ENCODE measurements around the gene TSPEAR.

The TSPEAR gene

GRCh38 chr21:44742418-44743153 lies 31.2 kb upstream of the TSPEAR start:
- no peak for DNase-seq (ENCODE audit: low read depth, low spot score)
- no peak overlapping the region for H3K27ac ChIP-seq

DNA sequence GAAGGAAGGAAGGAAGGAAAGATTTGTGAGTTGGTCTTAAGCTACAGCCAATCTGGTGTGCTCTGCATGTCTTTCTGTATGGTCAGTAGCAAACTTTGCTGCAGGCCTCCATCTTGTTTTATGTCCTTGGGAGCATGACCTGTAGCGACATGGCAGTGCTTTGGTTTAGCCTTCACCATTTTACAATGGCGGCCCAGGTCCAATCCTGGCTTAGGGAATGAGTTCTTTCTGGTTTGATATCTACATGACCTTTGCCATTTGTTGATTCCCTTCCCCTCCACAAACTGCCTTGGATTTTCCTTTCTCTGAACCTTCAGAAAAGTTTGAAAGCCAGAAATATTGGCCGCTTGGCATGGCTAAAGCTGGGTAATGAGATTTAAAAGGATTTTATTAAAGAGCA lies 30.5 kb upstream of the TSPEAR start:
- no peak overlapping the region for H3K27ac ChIP-seq
- no peak for DNase-seq (ENCODE audit: low read depth, low spot score)

- no peak overlapping the region for H3K27ac ChIP-seq
These were observed 29.4 kb upstream of the TSPEAR start for GRCh38 chr21:44740742-44741141.

GRCh38 chr21:44739316-44739715 lies 27.9 kb upstream of the TSPEAR start:
- no peak overlapping the region for H3K27ac ChIP-seq
- DNase-seq (ENCODE audit: low read depth, low spot score): no peak

More at GRCh38 chr21:44740742-44741141, 29.4 kb upstream of the TSPEAR start:
- no peak for DNase-seq (ENCODE audit: low read depth, low spot score)

DNA sequence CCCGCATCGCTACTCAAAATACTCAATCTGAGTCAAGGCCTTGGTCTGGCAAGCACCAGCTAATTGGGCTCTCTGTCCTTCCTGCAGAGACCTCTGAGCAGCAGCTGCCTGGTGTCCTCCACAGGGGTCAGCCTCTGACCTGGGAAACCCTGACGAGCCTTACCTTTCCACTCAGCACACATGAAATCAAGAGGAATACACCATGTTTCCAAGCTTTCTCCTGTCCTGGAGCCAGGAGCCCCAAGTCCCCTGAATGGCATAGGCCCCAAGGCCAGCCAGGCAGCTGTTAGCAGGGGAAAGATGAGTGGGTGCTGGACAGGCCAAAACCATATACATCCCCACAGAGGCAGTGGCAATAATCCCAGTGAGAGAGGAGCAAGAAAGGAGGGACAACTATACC lies 27.2 kb upstream of the TSPEAR start:
- no peak for DNase-seq (ENCODE audit: low read depth, low spot score)
- H3K27ac ChIP-seq: no peak overlapping the region

DNA sequence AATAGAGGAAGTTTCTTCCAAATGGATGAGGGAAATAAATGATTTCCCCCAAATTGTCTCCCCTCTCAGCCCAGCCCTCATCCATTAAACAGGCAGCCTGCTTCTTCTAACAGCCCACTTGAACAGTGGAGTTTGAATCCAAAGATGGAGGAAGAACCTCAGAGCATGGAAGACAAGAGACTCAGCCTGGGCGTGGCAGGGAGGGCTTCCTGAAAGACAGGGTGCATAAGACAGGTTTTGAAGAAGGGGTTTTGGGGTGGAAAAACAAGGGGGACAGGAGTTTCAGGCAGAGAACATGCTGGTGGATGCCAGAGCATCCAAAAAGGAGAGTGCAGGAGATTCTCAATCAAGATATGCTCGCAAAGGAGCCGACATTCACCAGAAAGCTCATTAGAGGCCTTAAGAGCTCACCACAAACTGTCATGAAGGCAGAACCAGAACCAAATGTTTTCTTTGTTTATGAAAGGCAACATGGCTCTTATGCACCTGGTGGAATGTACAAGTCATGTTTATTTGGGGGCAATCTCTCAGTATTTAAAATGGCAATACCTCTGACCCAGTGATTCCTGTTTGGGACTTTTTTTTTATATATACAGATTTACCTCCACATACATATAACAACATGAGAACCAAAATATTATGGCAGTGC lies 26.5 kb upstream of the TSPEAR start:
- no peak for DNase-seq (ENCODE audit: low read depth, low spot score)
- H3K27ac ChIP-seq: no peak overlapping the region

DNA sequence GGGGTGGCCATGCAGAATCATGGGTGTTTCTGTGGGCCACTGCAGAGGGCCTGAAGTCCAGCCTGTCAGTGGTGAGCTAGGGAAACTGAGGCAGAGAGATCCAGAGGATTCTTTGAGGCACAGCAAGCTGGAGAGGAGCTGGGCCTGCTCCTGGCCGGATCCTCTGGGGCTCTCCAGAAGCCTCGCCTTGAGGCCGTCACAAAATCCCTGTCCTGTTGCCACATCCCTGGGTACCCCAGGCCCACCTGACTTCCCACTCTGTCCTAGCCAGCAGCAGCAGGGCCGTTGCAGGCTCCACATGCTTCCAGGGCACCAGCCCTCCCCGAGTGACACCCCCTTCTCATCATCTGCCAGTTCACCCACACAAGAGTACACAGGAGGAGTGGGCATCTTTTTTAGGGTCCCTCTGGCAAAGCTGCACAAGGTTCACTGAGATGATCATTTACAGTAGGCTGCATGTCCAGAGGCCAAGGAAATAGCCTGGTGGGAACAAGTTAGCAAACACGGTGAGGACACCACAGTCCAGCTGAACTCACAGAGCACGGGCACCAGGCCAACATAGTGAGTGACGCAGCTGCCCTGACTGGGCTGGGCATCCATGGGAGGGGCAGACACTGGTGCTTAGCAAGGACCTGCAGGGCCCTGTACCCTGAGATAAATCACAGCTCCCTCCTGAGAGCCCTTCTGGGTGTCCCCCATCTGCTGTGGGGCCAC lies 25.1 kb upstream of the TSPEAR start:
- no peak for DNase-seq (ENCODE audit: low read depth, low spot score)
- H3K27ac ChIP-seq: no peak overlapping the region

- H3K27ac ChIP-seq: no peak overlapping the region
These were observed 24.4 kb upstream of the TSPEAR start for GRCh38 chr21:44735821-44736220.

DNA sequence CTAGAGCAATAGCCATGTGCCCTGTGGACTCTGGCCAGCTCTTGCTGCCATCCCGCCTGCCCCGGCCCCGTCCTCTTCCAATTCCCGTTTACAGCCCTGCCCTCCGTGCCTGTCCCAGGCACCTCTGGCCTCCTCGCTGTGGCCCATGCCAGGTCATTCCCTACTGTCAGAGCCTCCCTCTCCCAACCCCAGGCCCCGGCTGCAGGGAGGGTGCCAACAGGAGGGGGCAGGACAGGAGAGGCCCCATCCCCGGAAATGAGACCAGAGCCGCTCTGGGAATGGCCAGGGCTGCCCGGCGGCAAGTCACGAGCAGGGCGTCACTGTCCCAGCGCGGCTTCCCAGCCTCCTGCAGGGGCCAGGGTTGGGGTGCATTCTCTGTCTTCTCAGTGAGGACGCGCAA lies 23.5 kb upstream of the TSPEAR start:
- H3K27ac ChIP-seq: no peak overlapping the region

More at GRCh38 chr21:44735821-44736220, 24.4 kb upstream of the TSPEAR start:
- no peak for DNase-seq (ENCODE audit: low read depth, low spot score)

DNA sequence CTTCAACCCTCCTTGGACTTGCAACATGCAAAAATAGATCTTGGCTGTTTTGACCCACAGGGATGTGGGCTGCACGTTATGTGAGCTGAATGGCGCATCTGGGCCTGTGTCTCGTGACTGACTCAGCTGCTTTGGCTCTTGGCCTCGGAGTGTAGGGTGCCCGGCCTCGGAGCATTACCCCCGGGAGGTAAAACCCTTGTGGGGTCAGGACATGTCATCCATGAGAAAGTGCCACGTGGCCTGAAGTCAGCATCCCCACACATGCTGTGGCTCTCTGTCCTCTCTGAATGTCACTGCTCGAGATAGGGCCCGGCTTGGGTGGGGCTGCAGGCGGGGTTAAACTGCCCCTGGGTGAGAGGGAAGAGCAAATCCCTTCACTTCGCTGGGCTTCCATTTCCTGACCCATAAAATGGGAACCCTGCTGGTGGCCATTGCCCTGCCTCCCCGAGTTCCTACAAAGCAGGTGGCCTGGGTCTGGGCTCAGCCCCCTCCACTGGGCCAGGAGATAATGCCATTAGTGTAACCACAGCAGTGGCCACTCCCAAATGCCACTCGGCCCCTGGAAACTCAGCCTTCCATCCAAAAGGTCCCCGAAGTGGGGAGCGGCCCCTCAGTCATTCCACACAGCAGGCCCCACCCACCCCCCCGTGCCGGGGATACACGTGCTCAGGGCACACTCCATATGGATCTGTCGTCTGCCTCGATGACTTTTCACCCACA lies 22.8 kb upstream of the TSPEAR start:
- H3K27ac ChIP-seq: no peak overlapping the region
- no peak for DNase-seq (ENCODE audit: low read depth, low spot score)

More for the DNA sequence above, 23.5 kb upstream of the TSPEAR start:
- DNase-seq (ENCODE audit: low read depth, low spot score): no peak

GRCh38 chr21:44732956-44733355 lies 21.6 kb upstream of the TSPEAR start:
- no peak overlapping the region for H3K27ac ChIP-seq
- no peak for DNase-seq (ENCODE audit: low read depth, low spot score)

DNA sequence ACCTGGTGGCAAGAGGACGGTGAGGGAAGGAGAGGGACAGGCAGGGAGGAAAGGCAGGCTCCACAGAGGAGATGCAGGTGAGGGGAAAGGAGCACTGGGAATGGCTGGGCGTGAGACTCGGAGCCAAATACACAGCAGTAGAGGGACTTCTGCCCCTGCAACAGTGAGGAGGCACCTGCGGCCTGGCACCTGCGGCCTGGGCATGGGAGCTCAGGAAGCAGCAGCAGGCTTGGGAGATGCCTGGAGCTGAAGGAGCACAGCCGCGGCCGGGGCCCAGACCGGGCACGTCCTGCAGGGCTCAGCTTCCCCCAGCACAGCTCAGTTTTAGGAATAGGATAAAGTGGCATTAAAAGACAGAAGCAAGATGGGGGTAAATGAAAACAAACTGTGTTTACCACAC lies 20.9 kb upstream of the TSPEAR start:
- DNase-seq (ENCODE audit: low read depth, low spot score): no peak
- H3K27ac ChIP-seq: no peak overlapping the region

DNA sequence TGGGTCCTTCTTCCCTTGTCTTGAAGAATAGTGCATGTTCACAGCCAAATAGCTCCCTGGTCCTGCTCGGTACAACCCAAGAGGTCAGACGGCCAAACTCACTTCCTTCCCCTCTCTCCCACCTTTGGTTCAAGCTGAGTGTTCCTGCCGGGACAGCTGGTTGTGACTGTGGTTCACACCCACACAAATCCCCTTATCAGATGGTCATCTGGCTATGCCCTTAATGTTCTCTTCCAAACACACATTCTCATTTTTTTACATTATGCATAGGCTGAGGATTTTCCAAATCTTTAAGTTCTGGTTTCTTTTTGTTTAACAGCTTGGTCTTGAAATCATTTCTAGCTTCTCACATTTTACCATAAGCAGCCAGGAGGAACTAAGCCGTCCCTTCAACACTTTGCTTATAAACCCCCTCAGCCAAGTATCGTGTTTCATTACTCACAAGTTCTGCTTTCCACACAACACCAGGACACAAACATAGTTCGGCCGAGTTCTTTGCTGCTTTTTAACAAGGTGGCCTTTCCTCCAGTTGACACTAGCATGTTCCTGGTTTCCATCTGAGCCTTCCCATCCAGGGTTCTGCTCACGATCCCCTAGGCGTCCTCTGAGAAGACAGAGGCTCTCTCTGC lies 19.7 kb upstream of the TSPEAR start:
- DNase-seq (ENCODE audit: low read depth, low spot score): no peak
- no peak overlapping the region for H3K27ac ChIP-seq

- no peak for DNase-seq (ENCODE audit: low read depth, low spot score)
- H3K27ac ChIP-seq: no peak overlapping the region
These were observed 18.6 kb upstream of the TSPEAR start for GRCh38 chr21:44730028-44730395.

- no peak overlapping the region for H3K27ac ChIP-seq
- no peak for DNase-seq (ENCODE audit: low read depth, low spot score)
These were observed 18.1 kb upstream of the TSPEAR start for GRCh38 chr21:44729336-44730027.

- no peak overlapping the region for H3K27ac ChIP-seq
- DNase-seq (ENCODE audit: low read depth, low spot score): no peak
These were observed 17.3 kb upstream of the TSPEAR start for GRCh38 chr21:44728716-44729115.

GRCh38 chr21:44727757-44728156 lies 16.4 kb upstream of the TSPEAR start:
- H3K27ac ChIP-seq: no peak overlapping the region
- DNase-seq (ENCODE audit: low read depth, low spot score): no peak

GRCh38 chr21:44727321-44727720 lies 15.9 kb upstream of the TSPEAR start:
- no peak overlapping the region for H3K27ac ChIP-seq
- no peak for DNase-seq (ENCODE audit: low read depth, low spot score)

- no peak overlapping the region for H3K27ac ChIP-seq
- no peak for DNase-seq (ENCODE audit: low read depth, low spot score)
These were observed 15.5 kb upstream of the TSPEAR start for GRCh38 chr21:44726826-44727225.

DNA sequence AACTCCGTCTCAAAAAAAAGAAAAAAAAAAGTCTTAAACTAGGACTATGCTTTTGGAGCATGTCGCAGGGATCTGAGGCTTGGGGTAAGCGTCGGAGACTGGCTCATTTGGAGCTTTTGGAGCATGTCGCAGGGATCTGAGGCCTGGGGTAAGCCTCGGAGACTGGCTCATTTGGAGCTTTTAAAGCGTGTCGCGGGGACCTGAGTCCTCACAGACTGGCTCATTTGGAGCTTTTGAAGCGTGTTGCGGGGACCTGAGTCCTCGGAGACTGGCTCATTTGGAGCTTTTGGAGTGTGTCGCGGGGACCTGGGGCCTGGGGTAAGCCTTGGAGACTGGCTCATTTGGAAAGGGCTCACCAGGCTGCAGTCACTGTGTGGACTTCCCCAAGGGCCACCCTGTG lies 13.6 kb upstream of the TSPEAR start:
- H3K27ac ChIP-seq: no peak overlapping the region
- no peak for DNase-seq (ENCODE audit: low read depth, low spot score)
